ENCODE results near the gene ANAPC10. TPM values are rescaled to one million over a fixed set of nuclear protein-coding genes. Genes with fewer than 3 reads are reported as not detected.

Gene ANAPC10
- total and polyA plus RNA-seq, 2 experiments from 2014 or later = 34.4 to 59.2 TPM

- TF ChIP-seq ZNF462 (CRISPR knock-in tag; IDR thresholded peaks at IDR 0.05) = no peak
- no peak for TF ChIP-seq ZNF331 (CRISPR knock-in tag; IDR thresholded peaks at IDR 0.05; ENCODE audit: low read depth)
- no peak for TF ChIP-seq STAT1 (IDR thresholded peaks at IDR 0.05; ENCODE audit: unreplicated experiment)
Observed at GRCh38 chr4:145102619-145103018, 4.6 kb upstream of the ANAPC10 start (continued).

GRCh38 chr4:145101091-145101490 lies 3.1 kb upstream of the ANAPC10 start:
- Histone ChIP-seq H2AFZ (no peak overlapping the region), H3K27ac (ENCODE audit: low read depth) (no peak overlapping the region), H3F3A (replicated peaks; ENCODE audit: low read depth) (no peaks in the 10 kb centered on the region), H3K4me1 (ENCODE audit: insufficient read depth) (peaks cover 19% of the 10 kb centered on the region), H3K9me2 (ENCODE audit: insufficient read depth) (no peaks in the 10 kb centered on the region), H4K20me1 (replicated peaks; ENCODE audit: insufficient read depth) (peaks cover 3% of the 10 kb centered on the region; the same call in 1 of the 2 replicates), H3K79me2 (replicated peaks; ENCODE audit: insufficient read depth) (peaks cover 83% of the 10 kb centered on the region), H3K4me2 (no peak overlapping the region), H3K4me3 (no peak overlapping the region), H3K36me3 (ENCODE audit: insufficient read depth) (peaks cover 12% of the 10 kb centered on the region), H3K27me3 (ENCODE audit: insufficient read depth) (no peaks in the 10 kb centered on the region)
- no peak for ATAC-seq
- Mint-ChIP-seq H3K4me3 (no peak overlapping the region), H3K4me1 (peaks cover 5% of the 10 kb centered on the region; the same call in 2 of the 3 replicates), H3K9me3 (peaks cover 3% of the 10 kb centered on the region; the same call in 1 of the 3 replicates), H3K27ac (no peak overlapping the region), H3K36me3 (ENCODE audit: low read depth) (peaks cover 15% of the 10 kb centered on the region), H3K27me3 (ENCODE audit: insufficient read depth, low read depth, poor library complexity) (peaks cover 4% of the 10 kb centered on the region)
- DNase-seq (ENCODE audit: low spot score) = no peak
- TF ChIP-seq JUNB (IDR thresholded peaks at IDR 0.05; ENCODE audit: unreplicated experiment) = no peak
- TF ChIP-seq REST (IDR thresholded peaks at IDR 0.05; ENCODE audit: unreplicated experiment) = no peak
- no peak for TF ChIP-seq NANOG (IDR thresholded peaks at IDR 0.05; ENCODE audit: borderline replicate concordance)
- no peak for TF ChIP-seq POLR2AphosphoS5 (IDR thresholded peaks at IDR 0.05; ENCODE audit: low read depth)
- no peak for TF ChIP-seq ETS1 (IDR thresholded peaks at IDR 0.05)
- TF ChIP-seq EZH2 (IDR thresholded peaks at IDR 0.05; ENCODE audit: low read depth, unreplicated experiment) = no peak
- TF ChIP-seq CTCF (conservative IDR thresholded peaks at IDR 0.05; ENCODE audit: low read depth in 2 of 2) = no peak

All from GM23338 (cell line).